B cell (primary cell): ENCODE data around the gene HDAC5. TPM values are rescaled to one million over a fixed set of nuclear protein-coding genes. Genes with fewer than 3 reads are reported as not detected.

Experiments
- ATAC-seq: fragments of 200-7000 bp; cut with Tn5 transposase; one replicate; pipeline ENCODE4 v1.10.0; 2021; ENCODE audit warnings: low read depth, mild to moderate bottlenecking, moderate number of reproducible peaks, moderate library complexity
- CTCF ChIA-PET: fragments of 350-600 bp; sonication (Branson Sonifier 250); formaldehyde crosslinking; loops from one replicate; lab custom pipeline; 2021; ENCODE audit warnings: antibody characterized with exemption, inconsistent platforms; lab: Charles Lee
- POLR2A ChIA-PET: fragments of 350-600 bp; sonication (Branson Sonifier 250); formaldehyde crosslinking; loops from one replicate; lab custom pipeline; 2021; ENCODE audit warnings: antibody characterized with exemption; lab: Charles Lee
- DNase-seq: peaks from one replicate; pipeline ENCODE4 v3.0.0; 2013
- H2AFZ ChIP-seq: 2 replicates; pipeline ENCODE4 v1.6.1; 2012; ENCODE audit warnings: mild to moderate bottlenecking, low read depth, low read length; ENCODE audit not compliant: insufficient read depth, poor library complexity, severe bottlenecking
- H3K27ac ChIP-seq, 2 donors: 1 replicate in 1 of 2; 2 replicates in 1 of 2; pipeline ENCODE4 v1.5.1; 2012 to 2013; ENCODE audit warnings: low read length in 2 of 2, mild to moderate bottlenecking in 2 of 2, moderate library complexity in 1 of 2
- H3K27me3 ChIP-seq, 4 experiments: fragments of 200-600 bp in 1 of 4; sonication (generic) in 1 of 4; replicated peaks in 1 of 4; 1 replicate in 2 of 4; 2 replicates in 2 of 4; pipeline versions ENCODE4 v1.6.1 to v1.7.0; 2013 to 2016; ENCODE audit warnings: low read length in 3 of 4, mild to moderate bottlenecking in 2 of 4, mixed read lengths in 1 of 4, moderate library complexity in 1 of 4; ENCODE audit not compliant: insufficient read depth in 4 of 4, control insufficient read depth in 3 of 4; ENCODE audit errors: control extremely low read depth in 1 of 4
- H3K36me3 ChIP-seq, 2 experiments: replicated peaks in 1 of 2; 1 replicate in 1 of 2; 2 replicates in 1 of 2; pipeline versions ENCODE4 v1.6.1 to v1.7.1; 2013; ENCODE audit warnings: low read length in 1 of 2; ENCODE audit not compliant: insufficient read depth in 2 of 2, control insufficient read depth in 1 of 2; ENCODE audit errors: control extremely low read depth in 1 of 2, extremely low read depth in 1 of 2
- H3K4me1 ChIP-seq, 2 donors: fragments of 200-600 bp in 1 of 2; sonication (generic) in 1 of 2; 1 replicate in 1 of 2; 2 replicates in 1 of 2; pipeline versions ENCODE4 v1.5.1 to v1.6.1; 2013 to 2017; ENCODE audit warnings: low read length in 2 of 2; ENCODE audit not compliant: control insufficient read depth in 2 of 2, insufficient read depth in 2 of 2
- H3K4me2 ChIP-seq: replicated peaks from 2 replicates; pipeline ENCODE3; 2012; ENCODE audit warnings: mild to moderate bottlenecking, low read depth, low read length; ENCODE audit not compliant: poor library complexity, severe bottlenecking
- H3K4me3 ChIP-seq, 5 experiments: fragments of 200-600 bp in 1 of 5; sonication (generic) in 1 of 5; 1 replicate in 3 of 5; 2 replicates in 2 of 5; pipeline versions ENCODE4 v1.5.1 to v1.7.0; 2011 to 2016; ENCODE audit warnings: low read length in 4 of 5, mild to moderate bottlenecking in 4 of 5, low read depth in 2 of 5, control low read depth in 1 of 5, moderate library complexity in 1 of 5; ENCODE audit not compliant: insufficient read depth in 1 of 5; ENCODE audit errors: control extremely low read depth in 1 of 5, extremely low read depth in 1 of 5
- H3K79me2 ChIP-seq: fragments of 200-600 bp; sonication (generic); one replicate; pipeline ENCODE4 v1.6.0; 2016; ENCODE audit warnings: low read length; ENCODE audit not compliant: control insufficient read depth, insufficient read depth
- H3K9ac ChIP-seq: fragments of 200-600 bp; sonication (generic); 2 replicates; pipeline ENCODE4 v1.6.1; 2017; ENCODE audit warnings: mild to moderate bottlenecking, low read length, moderate library complexity
- H3K9me3 ChIP-seq, 3 donors: one replicate each; pipeline versions ENCODE4 v1.6.1 to v1.7.1; 2013; ENCODE audit warnings: low read length in 2 of 3; ENCODE audit not compliant: control insufficient read depth in 2 of 3, insufficient read depth in 1 of 3; ENCODE audit errors: control extremely low read depth in 1 of 3
- H4K20me1 ChIP-seq: 2 replicates; pipeline ENCODE4 v1.6.0; 2012; ENCODE audit warnings: mild to moderate bottlenecking, low read length; ENCODE audit not compliant: insufficient read depth, control insufficient read depth, poor library complexity, severe bottlenecking
- H3K27ac Mint-ChIP-seq: one replicate; pipeline ENCODE4 v1.8.0; 2021; ENCODE audit warnings: mixed read lengths
- H3K27me3 Mint-ChIP-seq: one replicate; pipeline ENCODE4 v1.8.0; 2021; ENCODE audit warnings: mixed read lengths
- H3K4me1 Mint-ChIP-seq: one replicate; pipeline ENCODE4 v1.8.0; 2021; ENCODE audit warnings: mixed read lengths
- H3K4me3 Mint-ChIP-seq: one replicate; pipeline ENCODE4 v1.8.0; 2021; ENCODE audit warnings: mixed read lengths
- H3K9me3 Mint-ChIP-seq: one replicate; pipeline ENCODE4 v1.8.0; 2022; ENCODE audit warnings: mixed read lengths; ENCODE audit not compliant: insufficient read depth
- CTCF ChIP-seq: fragments of 200-600 bp; IDR thresholded peaks from one replicate; pipeline ENCODE4 v1.8.0; 2022; ENCODE audit warnings: antibody characterized with exemption, mild to moderate bottlenecking
- EZH2 ChIP-seq: IDR thresholded peaks from 2 replicates; pipeline ENCODE4 v1.6.1; 2012; ENCODE audit warnings: borderline replicate concordance, low read depth, mild to moderate bottlenecking, moderate library complexity, low read length; ENCODE audit not compliant: insufficient read depth, poor library complexity, severe bottlenecking
- WGBS: methylation state at CpG from one replicate; pipeline ENCODE4 v1.1.5; 2013; ENCODE audit warnings: missing lambda C conversion rate; ENCODE audit not compliant: insufficient coverage; 5-methylcytosine and 5-hydroxymethylcytosine counted together
- intact Hi-C: fragments of 100-400 bp; cut with micrococcal nuclease; formaldehyde crosslinking; loops from one replicate; pipeline ENCODE4 v1.10.0; 2022
- polyA plus RNA-seq: library from polyadenylated mRNA; depleted of rRNA; stranded (reverse); fragments of >200 nt; gene quantifications from 2 replicates; pipeline ENCODE4 v1.2.3, GENCODE V29; 2012
- total RNA-seq, 2 donors: library from RNA; stranded (reverse); fragments of 120-200 nt in 1 of 2; gene quantifications; 1 replicate in 1 of 2; 2 replicates in 1 of 2; pipeline versions ENCODE4 v1.2.3 to v1.2.4, GENCODE V29; 2013 to 2022

Gene HDAC5
- total and polyA plus RNA-seq, 2 donors (not counting 1 experiment from before 2014, with no cell fraction given), result 99.8 to 104 TPM

GRCh38 chr17:44170135-44170498 lies 46.7 kb upstream of the HDAC5 start:
- ChIA-PET CTCF (interaction anchor here (1.0 to 2.5 kb wide), 2 partner anchors 148 to 227 kb away, joined by 3 to 34 read pairs; no protein-coding TSS in a partner anchor), POLR2A (no interaction called here)
- Histone ChIP-seq H2AFZ (no peak overlapping the region), H3K4me1 (peaks cover 0 to 13% of the 10 kb centered on the region in 2 donors), H3K27me3 (no peaks in the 10 kb centered on the region), H4K20me1 (no peaks in the 10 kb centered on the region), H3K27ac (no peak overlapping the region), H3K4me2 (no peak overlapping the region), H3K9me3 (no peaks in the 10 kb centered on the region), H3K4me3 (no peak overlapping the region), H3K79me2 (no peaks in the 10 kb centered on the region), H3K9ac (no peak overlapping the region), H3K36me3 (peaks cover 0 to 2% of the 10 kb centered on the region in 2 experiments)
- WGBS, result 90% methylated on average over 3 of the region's 5 CpGs
- Mint-ChIP-seq H3K27ac (no peak overlapping the region), H3K27me3 (no peaks in the 10 kb centered on the region), H3K4me1 (peaks cover 9% of the 10 kb centered on the region), H3K4me3 (no peak overlapping the region), H3K9me3 (no peaks in the 10 kb centered on the region)
- ATAC-seq, result no peak
- no peak for TF ChIP-seq EZH2
- no peak for TF ChIP-seq CTCF
- DNase-seq, result no peak
- intact Hi-C loops, result no loop called here

- H3K4me2 ChIP-seq, result no peak overlapping the region
- DNase-seq (no peak), ATAC-seq (no peak)
- TF ChIP-seq EZH2 (no peak), CTCF (no peak)
- no peak overlapping the region for H2AFZ ChIP-seq
- no peaks in the 10 kb centered on the region for H3K79me2 ChIP-seq
- H3K36me3 ChIP-seq, result no peaks in the 10 kb centered on the region
- no peak overlapping the region for H3K9ac ChIP-seq
- H3K27ac Mint-ChIP-seq, result no peak overlapping the region
- H3K27ac ChIP-seq, result no peak overlapping the region
- no peaks in the 10 kb centered on the region for H3K27me3 Mint-ChIP-seq
- H3K4me1 Mint-ChIP-seq, result peaks cover 9% of the 10 kb centered on the region
- 92% methylated on average over 7 of the region's 7 CpGs for WGBS
- H3K9me3 Mint-ChIP-seq, result no peaks in the 10 kb centered on the region
- H4K20me1 ChIP-seq, result no peaks in the 10 kb centered on the region
- H3K4me3 Mint-ChIP-seq, result no peak overlapping the region
- H3K4me3 ChIP-seq, result no peak overlapping the region
- H3K4me1 ChIP-seq, result peaks cover 0 to 13% of the 10 kb centered on the region in 2 donors
- H3K9me3 ChIP-seq, result no peaks in the 10 kb centered on the region
- CTCF ChIA-PET, result interaction anchor here (1.0 to 2.5 kb wide), 5 partner anchors 8 to 224 kb away, joined by 3 to 34 read pairs (median 4); partner anchors contain the start of gene LSM12
- POLR2A ChIA-PET, result interaction anchor here (0.6 kb wide), 1 partner anchor 25 kb away, joined by 3 read pairs; the partner anchor contains the start of gene HROB
- intact Hi-C loops, result no loop called here
- no peaks in the 10 kb centered on the region for H3K27me3 ChIP-seq
These were observed 43.9 kb upstream of the HDAC5 start for GRCh38 chr17:44167181-44167861.
